ENCODE data around the gene ABHD1.

The ABHD1 gene

GRCh38 chr2:27095427-27095744 is 28.2 kb upstream of the ABHD1 start:
- DNase-seq (ENCODE audit: extremely low read depth, low read depth) = no peak
- TF ChIP-seq CTCF (IDR thresholded peaks at IDR 0.05; ENCODE audit: low read depth, low read length) = no peak

GRCh38 chr2:27095745-27096651 is 27.6 kb upstream of the ABHD1 start:
- TF ChIP-seq CTCF (IDR thresholded peaks at IDR 0.05; ENCODE audit: low read depth, low read length) = no peak
- DNase-seq (ENCODE audit: extremely low read depth, low read depth) = no peak

GRCh38 chr2:27096748-27097297 is 26.8 kb upstream of the ABHD1 start:
- no peak for TF ChIP-seq CTCF (IDR thresholded peaks at IDR 0.05; ENCODE audit: low read depth, low read length)
- no peak for DNase-seq (ENCODE audit: extremely low read depth, low read depth)

- no peak for DNase-seq (ENCODE audit: extremely low read depth, low read depth)
- no peak for TF ChIP-seq CTCF (IDR thresholded peaks at IDR 0.05; ENCODE audit: low read depth, low read length)
These were observed 26.3 kb upstream of the ABHD1 start for GRCh38 chr2:27097341-27097740.

GRCh38 chr2:27099334-27099955 is 24.2 kb upstream of the ABHD1 start:
- no peak for TF ChIP-seq CTCF (IDR thresholded peaks at IDR 0.05; ENCODE audit: low read depth, low read length)

GRCh38 chr2:27100036-27100435 is 23.6 kb upstream of the ABHD1 start:
- TF ChIP-seq CTCF (IDR thresholded peaks at IDR 0.05; ENCODE audit: low read depth, low read length) = no peak
- no peak for DNase-seq (ENCODE audit: extremely low read depth, low read depth)

More at GRCh38 chr2:27099334-27099955, 24.2 kb upstream of the ABHD1 start:
- DNase-seq (ENCODE audit: extremely low read depth, low read depth) = no peak

GRCh38 chr2:27102329-27102728 is 21.3 kb upstream of the ABHD1 start:
- DNase-seq (ENCODE audit: extremely low read depth, low read depth) = no peak
- TF ChIP-seq CTCF (IDR thresholded peaks at IDR 0.05; ENCODE audit: low read depth, low read length) = no peak

Data from AG09319 (cell line).